ENCODE data around the gene SLC6A2.

Gene SLC6A2

DNA sequence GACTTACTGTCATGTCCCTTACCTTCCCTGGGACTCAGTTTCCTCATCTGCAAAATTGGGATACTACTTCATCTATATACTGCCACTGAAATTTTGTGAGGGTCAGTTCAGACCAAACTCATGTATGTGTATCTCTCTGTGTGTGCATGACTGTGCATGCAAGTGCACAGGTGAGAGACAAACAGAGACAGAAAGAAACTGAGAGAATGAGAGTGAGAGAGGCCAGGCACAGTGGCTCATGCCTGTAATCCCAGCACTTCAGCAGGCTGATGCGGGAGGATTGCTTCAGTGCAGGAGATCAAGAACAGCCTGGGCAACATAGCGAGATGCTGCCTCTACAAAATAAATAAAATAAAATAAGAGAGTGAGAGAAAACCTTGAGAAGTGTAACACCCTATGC is 32.1 kb upstream of the SLC6A2 start:
- no peak for DNase-seq (ENCODE audit: low read depth in 1 of 2, low spot score in 1 of 2)
- no peak for TF ChIP-seq GABPA (IDR thresholded peaks at IDR 0.05; ENCODE audit: low read depth)
- TF ChIP-seq, protein P1, sequence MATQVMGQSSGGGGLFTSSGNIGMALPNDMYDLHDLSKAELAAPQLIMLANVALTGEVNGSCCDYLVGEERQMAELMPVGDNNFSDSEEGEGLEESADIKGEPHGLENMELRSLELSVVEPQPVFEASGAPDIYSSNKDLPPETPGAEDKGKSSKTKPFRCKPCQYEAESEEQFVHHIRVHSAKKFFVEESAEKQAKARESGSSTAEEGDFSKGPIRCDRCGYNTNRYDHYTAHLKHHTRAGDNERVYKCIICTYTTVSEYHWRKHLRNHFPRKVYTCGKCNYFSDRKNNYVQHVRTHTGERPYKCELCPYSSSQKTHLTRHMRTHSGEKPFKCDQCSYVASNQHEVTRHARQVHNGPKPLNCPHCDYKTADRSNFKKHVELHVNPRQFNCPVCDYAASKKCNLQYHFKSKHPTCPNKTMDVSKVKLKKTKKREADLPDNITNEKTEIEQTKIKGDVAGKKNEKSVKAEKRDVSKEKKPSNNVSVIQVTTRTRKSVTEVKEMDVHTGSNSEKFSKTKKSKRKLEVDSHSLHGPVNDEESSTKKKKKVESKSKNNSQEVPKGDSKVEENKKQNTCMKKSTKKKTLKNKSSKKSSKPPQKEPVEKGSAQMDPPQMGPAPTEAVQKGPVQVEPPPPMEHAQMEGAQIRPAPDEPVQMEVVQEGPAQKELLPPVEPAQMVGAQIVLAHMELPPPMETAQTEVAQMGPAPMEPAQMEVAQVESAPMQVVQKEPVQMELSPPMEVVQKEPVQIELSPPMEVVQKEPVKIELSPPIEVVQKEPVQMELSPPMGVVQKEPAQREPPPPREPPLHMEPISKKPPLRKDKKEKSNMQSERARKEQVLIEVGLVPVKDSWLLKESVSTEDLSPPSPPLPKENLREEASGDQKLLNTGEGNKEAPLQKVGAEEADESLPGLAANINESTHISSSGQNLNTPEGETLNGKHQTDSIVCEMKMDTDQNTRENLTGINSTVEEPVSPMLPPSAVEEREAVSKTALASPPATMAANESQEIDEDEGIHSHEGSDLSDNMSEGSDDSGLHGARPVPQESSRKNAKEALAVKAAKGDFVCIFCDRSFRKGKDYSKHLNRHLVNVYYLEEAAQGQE (IDR thresholded peaks at IDR 0.05; ENCODE audit: insufficient replicate concordance, low read depth) = no peak
- TF ChIP-seq, protein P2, sequence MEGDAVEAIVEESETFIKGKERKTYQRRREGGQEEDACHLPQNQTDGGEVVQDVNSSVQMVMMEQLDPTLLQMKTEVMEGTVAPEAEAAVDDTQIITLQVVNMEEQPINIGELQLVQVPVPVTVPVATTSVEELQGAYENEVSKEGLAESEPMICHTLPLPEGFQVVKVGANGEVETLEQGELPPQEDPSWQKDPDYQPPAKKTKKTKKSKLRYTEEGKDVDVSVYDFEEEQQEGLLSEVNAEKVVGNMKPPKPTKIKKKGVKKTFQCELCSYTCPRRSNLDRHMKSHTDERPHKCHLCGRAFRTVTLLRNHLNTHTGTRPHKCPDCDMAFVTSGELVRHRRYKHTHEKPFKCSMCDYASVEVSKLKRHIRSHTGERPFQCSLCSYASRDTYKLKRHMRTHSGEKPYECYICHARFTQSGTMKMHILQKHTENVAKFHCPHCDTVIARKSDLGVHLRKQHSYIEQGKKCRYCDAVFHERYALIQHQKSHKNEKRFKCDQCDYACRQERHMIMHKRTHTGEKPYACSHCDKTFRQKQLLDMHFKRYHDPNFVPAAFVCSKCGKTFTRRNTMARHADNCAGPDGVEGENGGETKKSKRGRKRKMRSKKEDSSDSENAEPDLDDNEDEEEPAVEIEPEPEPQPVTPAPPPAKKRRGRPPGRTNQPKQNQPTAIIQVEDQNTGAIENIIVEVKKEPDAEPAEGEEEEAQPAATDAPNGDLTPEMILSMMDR (IDR thresholded peaks at IDR 0.05; ENCODE audit: insufficient read depth, low read length) = no peak
- TF ChIP-seq SPI1 (IDR thresholded peaks at IDR 0.05; ENCODE audit: borderline replicate concordance, low read depth) = no peak
- TF ChIP-seq POLR2AphosphoS5 (IDR thresholded peaks at IDR 0.05; ENCODE audit: low read depth) = no peak
- H3K4me3 ChIP-seq (replicated peaks; ENCODE audit: insufficient read depth, low read length) = no peak overlapping the region
- H3K27me3 ChIP-seq (ENCODE audit: insufficient read depth, poor library complexity, severe bottlenecking) = no peaks in the 10 kb centered on the region
- no peak overlapping the region for H3K27ac ChIP-seq (replicated peaks)

- Histone ChIP-seq H3K27me3 (ENCODE audit: insufficient read depth, poor library complexity, severe bottlenecking) (no peaks in the 10 kb centered on the region), H3K4me3 (replicated peaks; ENCODE audit: insufficient read depth, low read length) (no peak overlapping the region), H3K27ac (replicated peaks) (no peak overlapping the region)
- no peak for DNase-seq (ENCODE audit: low read depth in 1 of 2, low spot score in 1 of 2)
- no peak for TF ChIP-seq GABPA (IDR thresholded peaks at IDR 0.05; ENCODE audit: low read depth)
Measured at GRCh38 chr16:55624696-55625095, 31.1 kb upstream of the SLC6A2 start.

DNA sequence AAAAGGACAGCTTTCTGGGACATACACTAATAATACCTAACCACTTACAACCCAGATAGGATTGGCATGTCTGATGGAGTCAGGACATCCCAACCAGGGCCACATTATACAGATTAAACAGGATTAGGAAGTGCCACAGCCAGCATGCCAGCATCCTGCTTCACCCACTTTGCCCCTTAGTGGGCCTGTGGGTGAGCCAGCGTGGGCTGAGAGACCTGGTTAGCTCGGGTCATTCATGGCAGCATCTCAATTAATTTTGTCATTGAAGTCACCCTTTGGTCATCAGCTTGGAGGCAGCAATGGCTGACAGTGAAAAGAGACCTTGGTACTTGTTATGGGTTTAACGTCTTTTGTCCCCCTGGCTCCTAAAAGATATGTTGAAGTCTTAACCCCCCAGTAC is 29.9 kb upstream of the SLC6A2 start:
- Histone ChIP-seq H3K27ac (replicated peaks) (no peak overlapping the region), H3K27me3 (ENCODE audit: insufficient read depth, poor library complexity, severe bottlenecking) (no peaks in the 10 kb centered on the region), H3K4me3 (replicated peaks; ENCODE audit: insufficient read depth, low read length) (no peak overlapping the region)
- TF ChIP-seq, protein P2 (IDR thresholded peaks at IDR 0.05; ENCODE audit: insufficient read depth, low read length) = no peak
- TF ChIP-seq, protein P1 (IDR thresholded peaks at IDR 0.05; ENCODE audit: insufficient replicate concordance, low read depth) = no peak
- TF ChIP-seq GABPA (IDR thresholded peaks at IDR 0.05; ENCODE audit: low read depth) (no peak), SPI1 (IDR thresholded peaks at IDR 0.05; ENCODE audit: borderline replicate concordance, low read depth) (no peak), POLR2AphosphoS5 (IDR thresholded peaks at IDR 0.05; ENCODE audit: low read depth) (no peak)
- DNase-seq (ENCODE audit: low read depth in 1 of 2, low spot score in 1 of 2) = no peak

- Histone ChIP-seq H3K27me3 (ENCODE audit: insufficient read depth, poor library complexity, severe bottlenecking) (no peaks in the 10 kb centered on the region), H3K4me3 (replicated peaks; ENCODE audit: insufficient read depth, low read length) (no peak overlapping the region), H3K27ac (replicated peaks) (no peak overlapping the region)
- no peak for TF ChIP-seq POLR2AphosphoS5 (IDR thresholded peaks at IDR 0.05; ENCODE audit: low read depth)
- TF ChIP-seq, protein P1 (IDR thresholded peaks at IDR 0.05; ENCODE audit: insufficient replicate concordance, low read depth) = no peak
- TF ChIP-seq, protein P2 (IDR thresholded peaks at IDR 0.05; ENCODE audit: insufficient read depth, low read length) = no peak
- TF ChIP-seq GABPA (IDR thresholded peaks at IDR 0.05; ENCODE audit: low read depth) = no peak
- no peak for TF ChIP-seq SPI1 (IDR thresholded peaks at IDR 0.05; ENCODE audit: borderline replicate concordance, low read depth)
- DNase-seq (ENCODE audit: low read depth in 1 of 2, low spot score in 1 of 2) = no peak
Measured at GRCh38 chr16:55628306-55628968, 27.4 kb upstream of the SLC6A2 start.
